Stimulated activated CD4-positive, alpha-beta T cell treated with anti-CD3 and anti-CD28 coated beads, Interleukin-4, amount 100 ng/mL, for 1 hour (primary cell): Measurements from ENCODE around the gene TMED4.

Source experiments
- DNase-seq: peaks from one replicate; pipeline ENCODE4 v3.0.0-alpha.2; 2020

Gene TMED4

GRCh38 chr7:44581879-44582603 lies at the start of gene TMED4:
TMED4 (minus strand) TSS chr7:44582231; CDS start chr7:44582206, 25 bp downstream.
- peak; percentile 100 for DNase-seq

GRCh38 chr7:44631458-44632115 lies 49.6 kb upstream of the TMED4 start:
- DNase-seq, result no peak

GRCh38 chr7:44630792-44631457 lies 48.9 kb upstream of the TMED4 start:
- no peak for DNase-seq

GRCh38 chr7:44629829-44630522 lies 47.9 kb upstream of the TMED4 start:
- no peak for DNase-seq

GRCh38 chr7:44626620-44627019 lies 44.6 kb upstream of the TMED4 start:
- no peak for DNase-seq

GRCh38 chr7:44625526-44626471 lies 43.8 kb upstream of the TMED4 start:
- no peak for DNase-seq

GRCh38 chr7:44624318-44624717 lies 42.3 kb upstream of the TMED4 start:
- DNase-seq, result no peak

- DNase-seq, result peak; percentile 39
Measured at GRCh38 chr7:44622342-44623151, 40.5 kb upstream of the TMED4 start.

- no peak for DNase-seq
Measured at GRCh38 chr7:44621750-44622103, 39.7 kb upstream of the TMED4 start.

- no peak for DNase-seq
Measured at GRCh38 chr7:44621034-44621749, 39.2 kb upstream of the TMED4 start.

GRCh38 chr7:44618753-44619152 lies 36.7 kb upstream of the TMED4 start:
- no peak for DNase-seq

- DNase-seq, result no peak
Measured at GRCh38 chr7:44618045-44618444, 36.0 kb upstream of the TMED4 start.

GRCh38 chr7:44617225-44617890 lies 35.3 kb upstream of the TMED4 start:
- DNase-seq, result peak; percentile 28

- DNase-seq, result no peak
Measured at GRCh38 chr7:44616545-44616944, 34.5 kb upstream of the TMED4 start.

GRCh38 chr7:44615793-44616192 lies 33.8 kb upstream of the TMED4 start:
- DNase-seq, result no peak

GRCh38 chr7:44615149-44615611 lies 33.1 kb upstream of the TMED4 start:
- no peak for DNase-seq

- no peak for DNase-seq
Measured at GRCh38 chr7:44609829-44610228, 27.8 kb upstream of the TMED4 start.

GRCh38 chr7:44608916-44609648 lies 27.1 kb upstream of the TMED4 start:
- no peak for DNase-seq
